ENCODE results near the gene URB1.

DNA sequence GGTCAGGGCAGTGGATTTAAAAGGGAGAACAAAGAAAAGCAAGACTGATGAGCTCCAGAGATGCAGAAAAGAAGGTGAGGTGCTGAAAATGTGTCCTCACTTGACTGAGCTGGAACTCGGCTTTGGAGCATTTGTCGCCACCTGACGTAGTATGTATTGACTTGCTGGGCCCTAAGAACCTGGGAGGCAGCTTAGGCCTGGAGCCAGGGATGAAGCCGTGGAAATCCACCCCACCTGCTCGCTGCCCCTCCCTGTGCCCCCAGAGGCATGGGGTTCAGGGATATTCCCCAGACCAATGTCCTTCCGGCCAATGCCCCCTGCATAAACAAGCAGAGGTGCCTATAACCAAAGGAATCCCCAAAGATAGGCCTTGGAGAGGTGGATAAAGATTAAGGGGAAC, 79.8 kb downstream of the URB1 start:
- TF ChIP-seq, protein P1, sequence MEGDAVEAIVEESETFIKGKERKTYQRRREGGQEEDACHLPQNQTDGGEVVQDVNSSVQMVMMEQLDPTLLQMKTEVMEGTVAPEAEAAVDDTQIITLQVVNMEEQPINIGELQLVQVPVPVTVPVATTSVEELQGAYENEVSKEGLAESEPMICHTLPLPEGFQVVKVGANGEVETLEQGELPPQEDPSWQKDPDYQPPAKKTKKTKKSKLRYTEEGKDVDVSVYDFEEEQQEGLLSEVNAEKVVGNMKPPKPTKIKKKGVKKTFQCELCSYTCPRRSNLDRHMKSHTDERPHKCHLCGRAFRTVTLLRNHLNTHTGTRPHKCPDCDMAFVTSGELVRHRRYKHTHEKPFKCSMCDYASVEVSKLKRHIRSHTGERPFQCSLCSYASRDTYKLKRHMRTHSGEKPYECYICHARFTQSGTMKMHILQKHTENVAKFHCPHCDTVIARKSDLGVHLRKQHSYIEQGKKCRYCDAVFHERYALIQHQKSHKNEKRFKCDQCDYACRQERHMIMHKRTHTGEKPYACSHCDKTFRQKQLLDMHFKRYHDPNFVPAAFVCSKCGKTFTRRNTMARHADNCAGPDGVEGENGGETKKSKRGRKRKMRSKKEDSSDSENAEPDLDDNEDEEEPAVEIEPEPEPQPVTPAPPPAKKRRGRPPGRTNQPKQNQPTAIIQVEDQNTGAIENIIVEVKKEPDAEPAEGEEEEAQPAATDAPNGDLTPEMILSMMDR (IDR thresholded peaks at IDR 0.05) = no peak
- no peak for TF ChIP-seq POLR2A (IDR thresholded peaks at IDR 0.05)
- no peak for TF ChIP-seq EP300 (IDR thresholded peaks at IDR 0.05)
